ENCODE data around the gene UTF1.

The UTF1 gene

GRCh38 chr10:133237241-133237587, 7.2 kb downstream of the UTF1 start:
- in situ Hi-C loops (cut with HindIII; ENCODE audit: low pct_ligation_motif_present, low pct_unique_long_range_greater_than_20kb, low sequenced_read_pairs): no loop called here

GRCh38 chr10:133237588-133238465, 7.8 kb downstream of the UTF1 start, which contains the start of gene VENTX:
Gene VENTX, plus strand, starts transcription at chr10:133237855. Its CDS starts 60 bp downstream, at chr10:133237915.
- DNase-seq: no peak
- in situ Hi-C loops (cut with HindIII; ENCODE audit: low pct_ligation_motif_present, low pct_unique_long_range_greater_than_20kb, low sequenced_read_pairs): no loop called here

More at GRCh38 chr10:133237241-133237587, 7.2 kb downstream of the UTF1 start:
- DNase-seq: no peak

- in situ Hi-C loops (cut with HindIII; ENCODE audit: low pct_ligation_motif_present, low pct_unique_long_range_greater_than_20kb, low sequenced_read_pairs): no loop called here
Observed at GRCh38 chr10:133238466-133238804, 8.4 kb downstream of the UTF1 start.

GRCh38 chr10:133239990-133240389, 10.0 kb downstream of the UTF1 start:
- no peak for DNase-seq
- in situ Hi-C loops (cut with HindIII; ENCODE audit: low pct_ligation_motif_present, low pct_unique_long_range_greater_than_20kb, low sequenced_read_pairs): no loop called here

More at GRCh38 chr10:133238466-133238804, 8.4 kb downstream of the UTF1 start:
- DNase-seq: no peak

GRCh38 chr10:133241501-133242205, 11.6 kb downstream of the UTF1 start:
- in situ Hi-C loops (cut with HindIII; ENCODE audit: low pct_ligation_motif_present, low pct_unique_long_range_greater_than_20kb, low sequenced_read_pairs): no loop called here
- DNase-seq: no peak

- no peak for DNase-seq
Observed at GRCh38 chr10:133242611-133243356, 12.8 kb downstream of the UTF1 start.

GRCh38 chr10:133243593-133243992, 13.6 kb downstream of the UTF1 start:
- no peak for DNase-seq
- in situ Hi-C loops (cut with HindIII; ENCODE audit: low pct_ligation_motif_present, low pct_unique_long_range_greater_than_20kb, low sequenced_read_pairs): no loop called here

More at GRCh38 chr10:133242611-133243356, 12.8 kb downstream of the UTF1 start:
- in situ Hi-C loops (cut with HindIII; ENCODE audit: low pct_ligation_motif_present, low pct_unique_long_range_greater_than_20kb, low sequenced_read_pairs): no loop called here

GRCh38 chr10:133245439-133246235, 15.6 kb downstream of the UTF1 start:
- no peak for DNase-seq

GRCh38 chr10:133246236-133246626, 16.2 kb downstream of the UTF1 start:
- DNase-seq: no peak
- in situ Hi-C loops (cut with HindIII; ENCODE audit: low pct_ligation_motif_present, low pct_unique_long_range_greater_than_20kb, low sequenced_read_pairs): no loop called here

More at GRCh38 chr10:133245439-133246235, 15.6 kb downstream of the UTF1 start:
- in situ Hi-C loops (cut with HindIII; ENCODE audit: low pct_ligation_motif_present, low pct_unique_long_range_greater_than_20kb, low sequenced_read_pairs): no loop called here

GRCh38 chr10:133247681-133248333, 17.8 kb downstream of the UTF1 start:
- DNase-seq: no peak
- in situ Hi-C loops (cut with HindIII; ENCODE audit: low pct_ligation_motif_present, low pct_unique_long_range_greater_than_20kb, low sequenced_read_pairs): no loop called here

- no peak for DNase-seq
- in situ Hi-C loops (cut with HindIII; ENCODE audit: low pct_ligation_motif_present, low pct_unique_long_range_greater_than_20kb, low sequenced_read_pairs): no loop called here
Observed at GRCh38 chr10:133248334-133248715, 18.3 kb downstream of the UTF1 start.

GRCh38 chr10:133249094-133249780, 19.2 kb downstream of the UTF1 start:
- DNase-seq: no peak
- in situ Hi-C loops (cut with HindIII; ENCODE audit: low pct_ligation_motif_present, low pct_unique_long_range_greater_than_20kb, low sequenced_read_pairs): no loop called here

- in situ Hi-C loops (cut with HindIII; ENCODE audit: low pct_ligation_motif_present, low pct_unique_long_range_greater_than_20kb, low sequenced_read_pairs): no loop called here
- no peak for DNase-seq
Observed at GRCh38 chr10:133249975-133250754, 20.1 kb downstream of the UTF1 start.

- in situ Hi-C loops (cut with HindIII; ENCODE audit: low pct_ligation_motif_present, low pct_unique_long_range_greater_than_20kb, low sequenced_read_pairs): no loop called here
Observed at GRCh38 chr10:133251388-133252222, 21.6 kb downstream of the UTF1 start.

GRCh38 chr10:133252223-133252552, 22.2 kb downstream of the UTF1 start:
- no peak for DNase-seq
- in situ Hi-C loops (cut with HindIII; ENCODE audit: low pct_ligation_motif_present, low pct_unique_long_range_greater_than_20kb, low sequenced_read_pairs): no loop called here

More at GRCh38 chr10:133251388-133252222, 21.6 kb downstream of the UTF1 start:
- DNase-seq: no peak

- in situ Hi-C loops (cut with HindIII; ENCODE audit: low pct_ligation_motif_present, low pct_unique_long_range_greater_than_20kb, low sequenced_read_pairs): no loop called here
Observed at GRCh38 chr10:133253361-133253955, 23.4 kb downstream of the UTF1 start.

More at GRCh38 chr10:133253361-133253955, 23.4 kb downstream of the UTF1 start:
- no peak for DNase-seq
